Transverse colon (tissue), 4 donors: ENCODE measurements around the gene MAX. TPM values are rescaled to one million over a fixed set of nuclear protein-coding genes. Genes with fewer than 3 reads are reported as not detected.

ENCODE experiments used
- DNase-seq: peaks from one replicate; pipeline ENCODE4 v3.0.0-alpha.2; 2019
- H3K27ac ChIP-seq, 4 donors: fragments of 200-600 bp; sonication (generic); 2 replicates each; pipeline ENCODE4 v1.5.1; 2016 to 2018; ENCODE audit warnings: inconsistent platforms in 4 of 4
- H3K27me3 ChIP-seq: fragments of 200-600 bp; sonication (generic); 2 replicates; pipeline ENCODE4 v1.5.1; 2017; ENCODE audit warnings: inconsistent platforms
- H3K36me3 ChIP-seq, 4 donors: fragments of 200-600 bp; sonication (generic); 2 replicates each; pipeline ENCODE4 v1.5.1; 2017 to 2019; ENCODE audit warnings: inconsistent platforms in 4 of 4
- H3K4me1 ChIP-seq, 4 donors: fragments of 200-600 bp; sonication (generic); 2 replicates each; pipeline ENCODE4 v1.5.1; 2017 to 2020; ENCODE audit warnings: inconsistent platforms in 4 of 4
- H3K4me3 ChIP-seq, 4 donors: fragments of 200-600 bp; sonication (generic); 1 replicate in 1 of 4; 2 replicates in 3 of 4; pipeline versions ENCODE4 v1.5.1 to v1.6.1; 2017 to 2019; ENCODE audit warnings: inconsistent platforms in 4 of 4
- H3K9me3 ChIP-seq, 2 donors: fragments of 200-600 bp; sonication (generic); 2 replicates each; pipeline ENCODE4 v1.5.1; 2017 to 2019; ENCODE audit warnings: inconsistent platforms in 2 of 2
- CTCF ChIP-seq, 5 experiments: fragments of 200-600 bp in 3 of 5; fragments of 450-650 bp in 2 of 5; sonication (generic) in 3 of 5; IDR thresholded peaks; 1 replicate in 2 of 5; 2 replicates in 3 of 5; pipeline ENCODE4 v1.5.1; 2016 to 2017; ENCODE audit warnings: antibody characterized with exemption in 5 of 5, inconsistent platforms in 3 of 5, mild to moderate bottlenecking in 2 of 5, moderate library complexity in 1 of 5
- EP300 ChIP-seq: sonication (generic); formaldehyde crosslinking; IDR thresholded peaks from one replicate; pipeline ENCODE4 v1.6.1; 2017; ENCODE audit warnings: antibody characterized with exemption, low read depth
- POLR2A ChIP-seq: fragments of 450-650 bp; IDR thresholded peaks from one replicate; pipeline ENCODE4 v1.6.1; 2016; ENCODE audit warnings: antibody characterized with exemption, mild to moderate bottlenecking, moderate library complexity
- POLR2AphosphoS5 ChIP-seq, 3 donors: sonication (generic); formaldehyde crosslinking; IDR thresholded peaks; one replicate each; pipeline ENCODE4 v1.6.1; 2016; ENCODE audit warnings: antibody characterized with exemption in 3 of 3
- WGBS, 2 donors: methylation state at CpG; one replicate each; pipeline ENCODE4 v1.1.5; 2018; ENCODE audit warnings: low coverage in 1 of 2; 5-methylcytosine and 5-hydroxymethylcytosine counted together
- in situ Hi-C, 4 donors: fragments of 200-750 bp; cut with MboI; loops; one replicate each; pipeline versions ENCODE4 v1.15.0 to v1.15.1; 2017; ENCODE audit warnings: low sequenced_read_pairs in 3 of 4, low pct_ligation_motif_present in 1 of 4, low pct_unique_long_range_greater_than_20kb in 1 of 4
- intact Hi-C: fragments of 100-400 bp; cut with DNase I; formaldehyde crosslinking; loops from one replicate; pipeline ENCODE4 v1.15.1; 2023; ENCODE audit warnings: low total_unique reads
- total RNA-seq, 4 donors: library from RNA; depleted of rRNA; stranded (reverse); fragments of >200 nt; gene quantifications; one replicate each; pipeline ENCODE4 v1.1.0, GENCODE V29; 2016

Gene MAX
- 100 to 1,000 TPM in 1 of 4 donors, 10 to 100 TPM in 3; 35.8 to 139 (median 87.0) TPM for total RNA-seq

- H3K27ac ChIP-seq: peak within 1 kb of the TSS; percentile 94
- WGBS, 2 donors: 1% methylated on average over 36 of the region's 61 CpGs; no CpG with 5 or more reads in 1 of the 2 donors
- in situ Hi-C loops: no loop called here
Measured at GRCh38 chr14:65102441-65103149, at the start of gene MAX. Gene MAX, minus strand, starts transcription at chr14:65102517. Its CDS starts 178 bp downstream, at chr14:65102339.

GRCh38 chr14:65151609-65151956 lies 49.3 kb upstream of the MAX start:
- peaks cover 0 to 12% (median 3%) of the 10 kb centered on the region in 4 donors for H3K4me1 ChIP-seq
- no peak overlapping the region for H3K27ac ChIP-seq
- TF ChIP-seq CTCF (IDR thresholded peaks at IDR 0.05) (no peak), POLR2AphosphoS5 (IDR thresholded peaks at IDR 0.05) (no peak), POLR2A (no peak)
- no peaks in the 10 kb centered on the region for H3K9me3 ChIP-seq
- H3K36me3 ChIP-seq: no peaks in the 10 kb centered on the region
- no peak overlapping the region for H3K4me3 ChIP-seq
- whole genome bisulfite sequencing, 2 donors: 97% methylated on average over 6 of the region's 6 CpGs; no CpG with 5 or more reads in 1 of the 2 donors
- no peaks in the 10 kb centered on the region for H3K27me3 ChIP-seq
- intact Hi-C loops: no loop called here
- in situ Hi-C loops: loop anchor here in 3 of 4 donors (25.0 kb wide), 3 partner anchors 686 to 911 kb away; no protein-coding TSS in a partner anchor
- no peak for DNase-seq

More at GRCh38 chr14:65102441-65103149, at the start of gene MAX:
- peaks cover 16 to 53% (median 32%) of the 10 kb centered on the region in 4 donors for H3K4me1 ChIP-seq
- H3K9me3 ChIP-seq: no peaks in the 10 kb centered on the region
- peak; percentile 98 for DNase-seq
- H3K27me3 ChIP-seq: no peaks in the 10 kb centered on the region
- TF ChIP-seq POLR2AphosphoS5 (IDR thresholded peaks at IDR 0.05): peak; percentile 96 to 98 (median 98)
- peak; percentile 95 for TF ChIP-seq POLR2A
- no peak for TF ChIP-seq EP300
- no peak for TF ChIP-seq CTCF (IDR thresholded peaks at IDR 0.05)
- peak within 1 kb of the TSS; percentile 86 to 96 (median 92) for H3K4me3 ChIP-seq
- intact Hi-C loops: loop anchor here (5.0 kb wide), 1 partner anchor 115 kb away; the partner anchor contains the start of gene FNTB
- no peaks in the 10 kb centered on the region for H3K36me3 ChIP-seq

- intact Hi-C loops (no loop called here), in situ Hi-C loops (loop anchor here in 3 of 4 donors (25.0 kb wide), 3 partner anchors 686 to 911 kb away; no protein-coding TSS in a partner anchor)
- Histone ChIP-seq H3K36me3 (no peaks in the 10 kb centered on the region), H3K4me3 (no peak overlapping the region), H3K4me1 (peaks cover 0 to 8% (median 3%) of the 10 kb centered on the region in 4 donors), H3K27ac (no peak overlapping the region), H3K9me3 (no peaks in the 10 kb centered on the region), H3K27me3 (no peaks in the 10 kb centered on the region)
- WGBS, 2 donors: 89 to 93% methylated on average over 8 of the region's 8 CpGs
- DNase-seq: no peak
- TF ChIP-seq POLR2AphosphoS5 (IDR thresholded peaks at IDR 0.05) (no peak), POLR2A (no peak), CTCF (IDR thresholded peaks at IDR 0.05) (no peak), EP300 (no peak)
Measured at GRCh38 chr14:65150898-65151608, 48.7 kb upstream of the MAX start.

- H3K4me1 ChIP-seq: peaks cover 0 to 8% (median 3%) of the 10 kb centered on the region in 4 donors
- H3K9me3 ChIP-seq: no peaks in the 10 kb centered on the region
- intact Hi-C loops (no loop called here), in situ Hi-C loops (no loop called here)
- DNase-seq: no peak
- TF ChIP-seq CTCF (IDR thresholded peaks at IDR 0.05) (no peak), POLR2A (no peak), EP300 (no peak), POLR2AphosphoS5 (IDR thresholded peaks at IDR 0.05) (no peak)
- 77 to 89% methylated on average over 3 to 4 of the region's 4 CpGs for WGBS, 2 donors
- H3K27me3 ChIP-seq: peaks cover 2% of the 10 kb centered on the region
- no peak overlapping the region for H3K27ac ChIP-seq
- H3K36me3 ChIP-seq: no peaks in the 10 kb centered on the region
- no peak overlapping the region for H3K4me3 ChIP-seq
Measured at GRCh38 chr14:65149116-65149515, 46.8 kb upstream of the MAX start.
